ENCODE results near the gene GABRE. TPM values are rescaled to one million over a fixed set of nuclear protein-coding genes. Genes with fewer than 3 reads are reported as not detected.
A peak's percentile ranks its signal among the peaks of the same experiment; 100 is the strongest.

The GABRE gene
- total and polyA plus RNA-seq, 2 of the 13 experiments (the other 11 are each of a cell fraction or from before 2014, with no cell fraction given) = 12.2 to 66.2 TPM

DNA sequence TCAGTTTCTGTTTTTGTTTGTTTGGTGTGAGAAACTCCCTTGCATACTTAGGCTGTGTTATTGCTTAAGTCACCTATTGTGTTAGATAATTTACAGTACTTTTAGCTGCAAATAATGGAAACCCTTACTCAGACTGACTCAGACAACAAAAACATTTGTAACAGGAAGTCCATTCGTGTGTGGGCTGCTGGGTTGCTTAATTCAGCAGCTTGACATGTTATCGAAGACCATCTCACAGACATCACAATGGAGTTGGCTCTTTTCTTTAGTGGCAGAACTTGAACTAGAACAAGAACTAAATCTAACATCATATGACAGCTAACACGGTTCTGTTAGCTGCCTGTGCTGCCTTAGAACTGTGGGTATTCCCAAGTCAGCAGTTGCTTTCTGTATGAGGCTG is 9.9 kb upstream of the GABRE start (continued):
- TF ChIP-seq CEBPB (IDR thresholded peaks at IDR 0.05; ENCODE audit: borderline replicate concordance, low read depth, low read length) (peak; percentile 22; the same call in 1 of the 2 replicates), CBX2 (IDR thresholded peaks at IDR 0.05; ENCODE audit: low read depth, low read length) (no peak), CBX2 (CRISPR knock-in tag; IDR thresholded peaks at IDR 0.05; ENCODE audit: low read depth) (no peak), GATAD2A (CRISPR knock-in tag; IDR thresholded peaks at IDR 0.05) (peak; percentile 34), PHF21A (CRISPR knock-in tag; IDR thresholded peaks at IDR 0.05) (no peak), POGZ (CRISPR knock-in tag; IDR thresholded peaks at IDR 0.05) (no peak), ETV6 (CRISPR knock-in tag; conservative IDR thresholded peaks at IDR 0.05) (no peak), FOXO1 (CRISPR knock-in tag; IDR thresholded peaks at IDR 0.05) (no peak; the same call in 1 of the 2 replicates), GABPA (IDR thresholded peaks at IDR 0.05; ENCODE audit: low read depth, low read length) (no peak), GABPA (CRISPR knock-in tag; IDR thresholded peaks at IDR 0.05; ENCODE audit: low read depth) (peak; percentile 46; the same call in 1 of the 2 replicates), ARID5B (CRISPR knock-in tag; IDR thresholded peaks at IDR 0.05) (peak; percentile 45; the same call in 1 of the 2 replicates), GABPB1 (CRISPR knock-in tag; IDR thresholded peaks at IDR 0.05) (peak; percentile 35; the same call in 1 of the 2 replicates), SOX6 (IDR thresholded peaks at IDR 0.05) (no peak), SOX6 (CRISPR knock-in tag; IDR thresholded peaks at IDR 0.05) (peak; percentile 78), PAWR (CRISPR knock-in tag; IDR thresholded peaks at IDR 0.05; ENCODE audit: borderline replicate concordance) (no peak), ZNF749 (CRISPR knock-in tag; IDR thresholded peaks at IDR 0.05; ENCODE audit: borderline replicate concordance) (no peak)
- TF ChIP-seq, protein P1, sequence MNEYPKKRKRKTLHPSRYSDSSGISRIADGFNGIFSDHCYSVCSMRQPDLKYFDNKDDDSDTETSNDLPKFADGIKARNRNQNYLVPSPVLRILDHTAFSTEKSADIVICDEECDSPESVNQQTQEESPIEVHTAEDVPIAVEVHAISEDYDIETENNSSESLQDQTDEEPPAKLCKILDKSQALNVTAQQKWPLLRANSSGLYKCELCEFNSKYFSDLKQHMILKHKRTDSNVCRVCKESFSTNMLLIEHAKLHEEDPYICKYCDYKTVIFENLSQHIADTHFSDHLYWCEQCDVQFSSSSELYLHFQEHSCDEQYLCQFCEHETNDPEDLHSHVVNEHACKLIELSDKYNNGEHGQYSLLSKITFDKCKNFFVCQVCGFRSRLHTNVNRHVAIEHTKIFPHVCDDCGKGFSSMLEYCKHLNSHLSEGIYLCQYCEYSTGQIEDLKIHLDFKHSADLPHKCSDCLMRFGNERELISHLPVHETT (CRISPR knock-in tag; conservative IDR thresholded peaks at IDR 0.05) = no peak
- TF ChIP-seq, protein P2, sequence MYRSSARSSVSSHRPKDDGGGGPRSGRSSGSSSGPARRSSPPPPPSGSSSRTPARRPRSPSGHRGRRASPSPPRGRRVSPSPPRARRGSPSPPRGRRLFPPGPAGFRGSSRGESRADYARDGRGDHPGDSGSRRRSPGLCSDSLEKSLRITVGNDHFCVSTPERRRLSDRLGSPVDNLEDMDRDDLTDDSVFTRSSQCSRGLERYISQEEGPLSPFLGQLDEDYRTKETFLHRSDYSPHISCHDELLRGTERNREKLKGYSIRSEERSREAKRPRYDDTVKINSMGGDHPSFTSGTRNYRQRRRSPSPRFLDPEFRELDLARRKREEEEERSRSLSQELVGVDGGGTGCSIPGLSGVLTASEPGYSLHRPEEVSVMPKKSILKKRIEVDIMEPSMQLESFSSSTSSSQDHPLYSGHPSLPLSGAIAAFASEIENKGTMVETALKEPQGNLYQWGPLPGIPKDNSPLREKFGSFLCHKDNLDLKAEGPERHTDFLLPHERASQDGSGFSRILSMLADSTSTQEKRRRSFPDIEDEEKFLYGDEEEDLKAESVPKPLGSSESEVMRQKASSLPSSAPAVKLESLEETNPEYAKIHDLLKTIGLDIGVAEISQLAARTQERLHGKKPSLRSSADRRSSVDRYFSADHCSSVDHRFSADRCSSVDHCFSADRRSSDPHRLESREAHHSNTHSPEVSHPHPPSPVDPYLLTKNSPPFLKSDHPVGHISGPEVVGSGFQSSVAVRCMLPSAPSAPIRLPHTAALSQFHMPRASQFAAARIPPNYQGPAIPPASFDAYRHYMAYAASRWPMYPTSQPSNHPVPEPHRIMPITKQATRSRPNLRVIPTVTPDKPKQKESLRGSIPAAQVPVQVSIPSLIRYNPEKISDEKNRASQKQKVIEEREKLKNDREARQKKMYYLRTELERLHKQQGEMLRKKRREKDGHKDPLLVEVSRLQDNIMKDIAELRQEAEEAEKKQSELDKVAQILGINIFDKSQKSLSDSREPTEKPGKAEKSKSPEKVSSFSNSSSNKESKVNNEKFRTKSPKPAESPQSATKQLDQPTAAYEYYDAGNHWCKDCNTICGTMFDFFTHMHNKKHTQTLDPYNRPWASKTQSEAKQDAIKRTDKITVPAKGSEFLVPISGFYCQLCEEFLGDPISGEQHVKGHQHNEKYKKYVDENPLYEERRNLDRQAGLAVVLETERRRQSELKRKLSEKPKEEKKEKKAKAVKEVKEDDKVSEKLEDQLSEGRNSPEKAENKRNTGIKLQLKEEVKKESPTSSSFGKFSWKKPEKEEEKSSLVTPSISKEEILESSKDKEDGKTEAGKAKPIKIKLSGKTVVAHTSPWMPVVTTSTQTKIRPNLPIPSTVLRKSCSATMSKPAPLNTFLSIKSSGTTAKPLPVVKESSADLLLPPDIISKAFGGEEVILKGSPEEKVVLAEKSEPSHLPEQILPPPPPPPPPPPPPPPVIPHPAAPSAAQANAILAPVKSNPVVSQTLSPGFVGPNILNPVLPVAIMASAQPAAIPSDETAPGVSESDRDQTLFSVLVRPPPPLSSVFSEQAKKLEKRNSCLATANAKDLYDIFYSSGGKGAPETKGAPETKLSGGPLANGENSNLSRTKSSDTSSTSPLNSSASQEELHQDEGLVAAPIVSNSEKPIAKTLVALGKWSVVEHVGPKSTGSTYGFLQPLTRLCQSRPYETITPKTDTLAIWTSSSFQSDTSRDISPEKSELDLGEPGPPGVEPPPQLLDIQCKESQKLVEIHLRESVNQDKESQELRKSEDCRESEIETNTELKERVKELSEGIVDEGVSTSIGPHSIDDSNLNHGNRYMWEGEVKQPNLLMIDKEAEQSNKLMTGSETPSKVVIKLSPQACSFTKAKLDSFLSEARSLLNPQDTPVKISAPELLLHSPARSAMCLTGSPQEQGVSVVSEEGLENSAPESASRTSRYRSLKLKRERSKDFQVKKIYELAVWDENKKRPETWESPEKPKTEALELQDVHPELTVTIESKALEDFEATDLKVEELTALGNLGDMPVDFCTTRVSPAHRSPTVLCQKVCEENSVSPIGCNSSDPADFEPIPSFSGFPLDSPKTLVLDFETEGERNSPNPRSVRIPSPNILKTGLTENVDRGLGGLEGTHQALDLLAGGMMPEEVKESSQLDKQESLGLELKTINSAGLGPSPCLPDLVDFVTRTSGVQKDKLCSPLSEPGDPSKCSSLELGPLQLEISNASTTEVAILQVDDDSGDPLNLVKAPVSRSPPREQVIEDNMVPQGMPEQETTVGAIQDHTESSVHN (CRISPR knock-in tag; IDR thresholded peaks at IDR 0.05) = no peak

Data from HepG2 (cell line).